ENCODE measurements around the gene MRPL23. TPM values are rescaled to one million over a fixed set of nuclear protein-coding genes. Genes with fewer than 3 reads are reported as not detected.

Gene MRPL23
- total RNA-seq, 1 experiment from 2014 or later: 109 TPM

GRCh38 chr11:1920128-1920908 is 26.8 kb upstream of the MRPL23 start:
- CTCF ChIA-PET: interaction anchor here (0.7 kb wide), 1 partner anchor 91 kb away, joined by 3 read pairs; no protein-coding TSS in a partner anchor
- Mint-ChIP-seq H3K4me1 (ENCODE audit: low read depth, unreplicated experiment) (peaks cover 8% of the 10 kb centered on the region), H3K36me3 (ENCODE audit: insufficient read depth, unreplicated experiment) (no peaks in the 10 kb centered on the region), H3K27ac (ENCODE audit: unreplicated experiment) (no peak overlapping the region), H3K9me3 (ENCODE audit: low read depth, unreplicated experiment) (no peaks in the 10 kb centered on the region), H3K4me3 (ENCODE audit: low read depth, unreplicated experiment) (no peak overlapping the region), H3K27me3 (ENCODE audit: unreplicated experiment) (peaks cover 64% of the 10 kb centered on the region)
- no TSS peak for BruUV-seq (replicated peaks)
- TF ChIP-seq, protein P1, sequence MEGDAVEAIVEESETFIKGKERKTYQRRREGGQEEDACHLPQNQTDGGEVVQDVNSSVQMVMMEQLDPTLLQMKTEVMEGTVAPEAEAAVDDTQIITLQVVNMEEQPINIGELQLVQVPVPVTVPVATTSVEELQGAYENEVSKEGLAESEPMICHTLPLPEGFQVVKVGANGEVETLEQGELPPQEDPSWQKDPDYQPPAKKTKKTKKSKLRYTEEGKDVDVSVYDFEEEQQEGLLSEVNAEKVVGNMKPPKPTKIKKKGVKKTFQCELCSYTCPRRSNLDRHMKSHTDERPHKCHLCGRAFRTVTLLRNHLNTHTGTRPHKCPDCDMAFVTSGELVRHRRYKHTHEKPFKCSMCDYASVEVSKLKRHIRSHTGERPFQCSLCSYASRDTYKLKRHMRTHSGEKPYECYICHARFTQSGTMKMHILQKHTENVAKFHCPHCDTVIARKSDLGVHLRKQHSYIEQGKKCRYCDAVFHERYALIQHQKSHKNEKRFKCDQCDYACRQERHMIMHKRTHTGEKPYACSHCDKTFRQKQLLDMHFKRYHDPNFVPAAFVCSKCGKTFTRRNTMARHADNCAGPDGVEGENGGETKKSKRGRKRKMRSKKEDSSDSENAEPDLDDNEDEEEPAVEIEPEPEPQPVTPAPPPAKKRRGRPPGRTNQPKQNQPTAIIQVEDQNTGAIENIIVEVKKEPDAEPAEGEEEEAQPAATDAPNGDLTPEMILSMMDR (IDR thresholded peaks at IDR 0.05; ENCODE audit: unreplicated experiment): no peak
- intact Hi-C loops (cut with micrococcal nuclease; ENCODE audit: unreplicated experiment): no loop called here
- DNase-seq: no peak

- no peak overlapping the region for H3K27ac Mint-ChIP-seq (ENCODE audit: unreplicated experiment)
- H3K9me3 Mint-ChIP-seq (ENCODE audit: low read depth, unreplicated experiment): no peaks in the 10 kb centered on the region
- peaks cover 61% of the 10 kb centered on the region for H3K27me3 Mint-ChIP-seq (ENCODE audit: unreplicated experiment)
- peaks cover 8% of the 10 kb centered on the region for H3K4me1 Mint-ChIP-seq (ENCODE audit: low read depth, unreplicated experiment)
- H3K36me3 Mint-ChIP-seq (ENCODE audit: insufficient read depth, unreplicated experiment): no peaks in the 10 kb centered on the region
- TF ChIP-seq, protein P1 (IDR thresholded peaks at IDR 0.05; ENCODE audit: unreplicated experiment): no peak
- no peak overlapping the region for H3K4me3 Mint-ChIP-seq (ENCODE audit: low read depth, unreplicated experiment)
- DNase-seq: no peak
- CTCF ChIA-PET: interaction anchor here (0.7 to 1.6 kb wide), 2 partner anchors 39 to 227 kb away, joined by 3 to 6 read pairs; no protein-coding TSS in a partner anchor
- no TSS peak for BruUV-seq (replicated peaks)
- intact Hi-C loops (cut with micrococcal nuclease; ENCODE audit: unreplicated experiment): no loop called here
Observed at GRCh38 chr11:1920909-1921573, 26.1 kb upstream of the MRPL23 start.

DNA sequence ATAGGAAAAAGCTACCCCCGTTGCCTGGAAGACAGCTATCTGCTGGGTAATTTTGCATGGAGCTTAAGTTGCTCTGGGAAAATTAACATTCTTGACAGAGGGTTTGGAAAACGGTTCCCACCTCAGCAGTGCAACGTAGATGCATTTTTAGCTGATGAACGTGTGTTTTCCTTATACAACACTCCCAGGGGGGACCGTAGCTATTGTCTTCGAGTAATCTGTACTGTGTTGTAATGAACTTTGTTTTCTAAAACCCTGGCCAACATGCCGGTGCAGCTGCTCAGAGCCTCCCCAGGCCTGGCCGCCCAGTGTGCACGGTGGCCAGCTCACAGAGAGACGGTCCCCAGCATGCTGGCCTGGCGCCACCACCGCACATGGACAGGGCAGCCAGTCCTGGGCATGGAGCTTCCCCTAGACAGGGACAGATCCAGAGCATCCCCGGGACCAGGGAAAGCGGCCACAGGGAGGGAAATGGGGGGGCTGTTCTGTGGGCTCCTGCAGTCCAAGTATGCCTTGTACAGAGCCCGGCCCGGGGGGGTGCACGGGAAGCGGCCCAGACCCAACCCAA is 25.5 kb upstream of the MRPL23 start:
- peaks cover 8% of the 10 kb centered on the region for H3K4me1 Mint-ChIP-seq (ENCODE audit: low read depth, unreplicated experiment)
- no peak overlapping the region for H3K4me3 Mint-ChIP-seq (ENCODE audit: low read depth, unreplicated experiment)
- H3K9me3 Mint-ChIP-seq (ENCODE audit: low read depth, unreplicated experiment): no peaks in the 10 kb centered on the region
- intact Hi-C loops (cut with micrococcal nuclease; ENCODE audit: unreplicated experiment): no loop called here
- CTCF ChIA-PET: interaction anchor here (0.5 to 1.6 kb wide), 3 partner anchors 39 to 228 kb away, joined by 3 to 6 read pairs (median 4); no protein-coding TSS in a partner anchor
- peaks cover 63% of the 10 kb centered on the region for H3K27me3 Mint-ChIP-seq (ENCODE audit: unreplicated experiment)
- no peaks in the 10 kb centered on the region for H3K36me3 Mint-ChIP-seq (ENCODE audit: insufficient read depth, unreplicated experiment)
- no peak for DNase-seq
- no peak overlapping the region for H3K27ac Mint-ChIP-seq (ENCODE audit: unreplicated experiment)
- TF ChIP-seq, protein P1 (IDR thresholded peaks at IDR 0.05; ENCODE audit: unreplicated experiment): no peak
- BruUV-seq (replicated peaks): no TSS peak

- Mint-ChIP-seq H3K27me3 (ENCODE audit: unreplicated experiment) (peaks cover 70% of the 10 kb centered on the region), H3K9me3 (ENCODE audit: low read depth, unreplicated experiment) (no peaks in the 10 kb centered on the region), H3K4me3 (ENCODE audit: low read depth, unreplicated experiment) (no peak overlapping the region), H3K36me3 (ENCODE audit: insufficient read depth, unreplicated experiment) (no peaks in the 10 kb centered on the region), H3K27ac (ENCODE audit: unreplicated experiment) (no peak overlapping the region), H3K4me1 (ENCODE audit: low read depth, unreplicated experiment) (peaks cover 8% of the 10 kb centered on the region)
- CTCF ChIA-PET: interaction anchor here (0.5 to 1.6 kb wide), 2 partner anchors 40 to 201 kb away, joined by 4 to 6 read pairs; no protein-coding TSS in a partner anchor
- DNase-seq: no peak
- TF ChIP-seq, protein P1 (IDR thresholded peaks at IDR 0.05; ENCODE audit: unreplicated experiment): no peak
- BruUV-seq (replicated peaks): no TSS peak
- intact Hi-C loops (cut with micrococcal nuclease; ENCODE audit: unreplicated experiment): no loop called here
Observed at GRCh38 chr11:1922481-1923081, 24.6 kb upstream of the MRPL23 start.
